Caco-2 (cell line): ENCODE measurements around the gene WDR33. TPM values are rescaled to one million over a fixed set of nuclear protein-coding genes. Genes with fewer than 3 reads are reported as not detected.

Experiments used
- BruUV-seq: library from RNA; stranded (reverse); fragments of 400-500 nt; replicated peaks from 2 replicates; lab custom pipeline; 2021; lab: Mats Ljungman, UMichigan
- CTCF ChIA-PET: fragments of 300-600 bp; sonication (Branson Sonifier 250); formaldehyde crosslinking; loops from one replicate; lab custom pipeline; 2022; ENCODE audit warnings: antibody characterized with exemption; lab: Charles Lee
- POLR2A ChIA-PET: fragments of 300-600 bp; sonication (Branson Sonifier 250); formaldehyde crosslinking; loops from one replicate; lab custom pipeline; 2022; ENCODE audit warnings: antibody characterized with exemption; lab: Charles Lee
- DNase-seq, 2 experiments: peaks; one replicate each; pipeline versions ENCODE4 v3.0.0 to v3.0.0-alpha.2; 2020 to 2022
- H3K27me3 ChIP-seq: replicated peaks from 2 replicates; pipeline ENCODE4 v1.6.0; 2011; ENCODE audit warnings: low read length; ENCODE audit not compliant: control insufficient read depth, insufficient read depth
- H3K36me3 ChIP-seq: 2 replicates; pipeline ENCODE4 v1.5.1; 2011; ENCODE audit warnings: low read length; ENCODE audit not compliant: control insufficient read depth, insufficient read depth
- H3K4me1 ChIP-seq: fragments of 250-450 bp; sonication (Bioruptor Pico); 2 replicates; pipeline ENCODE4 v1.5.1; 2020; ENCODE audit warnings: mild to moderate bottlenecking
- H3K4me3 ChIP-seq: 2 replicates; pipeline ENCODE4 v1.5.1; 2011; ENCODE audit warnings: low read depth, mild to moderate bottlenecking, control low read depth, low read length
- H3K9me3 ChIP-seq: fragments of 250-450 bp; sonication (Bioruptor Pico); 2 replicates; pipeline ENCODE4 v1.5.1; 2020; ENCODE audit warnings: mild to moderate bottlenecking, moderate library complexity
- H3K27ac Mint-ChIP-seq: one replicate; pipeline ENCODE4 v1.8.0; 2022; ENCODE audit warnings: mixed read lengths; ENCODE audit not compliant: unreplicated experiment
- H3K27me3 Mint-ChIP-seq: one replicate; pipeline ENCODE4 v1.8.0; 2022; ENCODE audit warnings: mixed read lengths; ENCODE audit not compliant: insufficient read depth, unreplicated experiment
- H3K36me3 Mint-ChIP-seq: one replicate; pipeline ENCODE4 v1.8.0; 2022; ENCODE audit warnings: mild to moderate bottlenecking, mixed read lengths; ENCODE audit not compliant: insufficient read depth, unreplicated experiment
- H3K4me1 Mint-ChIP-seq: one replicate; pipeline ENCODE4 v1.8.0; 2022; ENCODE audit warnings: low read depth, mixed read lengths; ENCODE audit not compliant: unreplicated experiment
- H3K4me3 Mint-ChIP-seq: one replicate; pipeline ENCODE4 v1.8.0; 2022; ENCODE audit warnings: mild to moderate bottlenecking, moderate library complexity, mixed read lengths; ENCODE audit not compliant: unreplicated experiment
- H3K9me3 Mint-ChIP-seq: one replicate; pipeline ENCODE4 v1.8.0; 2022; ENCODE audit warnings: mixed read lengths; ENCODE audit not compliant: unreplicated experiment
- CTCF ChIP-seq, 2 experiments: fragments of 200-600 bp in 1 of 2; IDR thresholded peaks; 1 replicate in 1 of 2; 2 replicates in 1 of 2; pipeline versions ENCODE4 v1.5.1 to v1.8.0; 2011 to 2022; ENCODE audit warnings: antibody characterized with exemption in 1 of 2, control low read depth in 1 of 2, inconsistent platforms in 1 of 2, low read depth in 1 of 2, low read length in 1 of 2, mild to moderate bottlenecking in 1 of 2, moderate library complexity in 1 of 2; ENCODE audit not compliant: insufficient read depth in 1 of 2, severe bottlenecking in 1 of 2, unreplicated experiment in 1 of 2
- intact Hi-C: fragments of 100-400 bp; cut with micrococcal nuclease; formaldehyde crosslinking; loops from one replicate; pipeline ENCODE4 v1.10.0; 2022; ENCODE audit not compliant: unreplicated experiment
- total RNA-seq: library from RNA; stranded (reverse); gene quantifications from 2 replicates; pipeline ENCODE4 v1.2.3, GENCODE V29; 2022

The WDR33 gene
- total RNA-seq, 1 experiment from 2014 or later = 77.5 TPM

DNA sequence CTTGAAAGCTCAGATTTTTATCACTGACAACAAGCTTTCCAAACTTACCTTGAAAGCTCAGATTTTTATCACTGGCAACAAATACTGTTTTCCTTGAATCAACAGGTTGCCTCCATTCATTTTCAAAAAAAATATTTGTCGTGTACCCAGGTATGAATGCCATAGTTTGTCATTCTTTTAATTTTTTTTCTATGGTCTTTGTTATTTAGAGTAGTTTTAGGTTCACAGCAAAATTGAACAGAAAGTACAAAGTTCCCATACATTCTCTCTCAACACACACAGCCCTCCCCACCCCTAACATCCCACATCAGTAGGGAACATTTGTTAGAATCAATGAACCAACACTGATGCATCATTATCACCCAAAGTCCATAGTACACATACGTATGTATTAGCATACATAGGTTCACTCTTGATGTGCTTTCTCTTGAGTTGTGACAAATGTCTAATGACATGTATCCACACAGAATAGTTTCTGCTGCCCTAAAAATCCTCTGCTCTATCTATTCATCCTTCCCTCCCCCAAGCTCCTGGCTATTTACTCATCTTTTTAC, 25.9 kb downstream of the WDR33 start:
- BruUV-seq = no TSS peak
- H3K4me3 Mint-ChIP-seq = peak overlapping the region; percentile 1
- intact Hi-C loops = no loop called here
- H3K27ac Mint-ChIP-seq = peak overlapping the region; percentile 4
- TF ChIP-seq CTCF (IDR thresholded peaks at IDR 0.05; ENCODE audit: insufficient read depth in 1 of 2, low read depth in 1 of 2, low read length in 1 of 2, severe bottlenecking in 1 of 2, unreplicated experiment in 1 of 2) = no peak
- peaks cover 12% of the 10 kb centered on the region for H3K4me1 Mint-ChIP-seq
- POLR2A ChIA-PET = interaction anchor here (0.7 kb wide), 1 partner anchor 123 kb away, joined by 3 read pairs; no protein-coding TSS in a partner anchor
- CTCF ChIA-PET = interaction anchor here (0.6 kb wide), 1 partner anchor 37 kb away, joined by 3 read pairs; no protein-coding TSS in a partner anchor
- no peaks in the 10 kb centered on the region for H3K9me3 ChIP-seq
- H3K9me3 Mint-ChIP-seq = no peaks in the 10 kb centered on the region
- no peaks in the 10 kb centered on the region for H3K27me3 ChIP-seq
- no peak overlapping the region for H3K4me3 ChIP-seq
- peak in 1 of 2 experiments; percentile 42 for DNase-seq
- peaks cover 38% of the 10 kb centered on the region for H3K36me3 Mint-ChIP-seq
- no peaks in the 10 kb centered on the region for H3K27me3 Mint-ChIP-seq
- no peaks in the 10 kb centered on the region for H3K36me3 ChIP-seq
- peaks cover 20% of the 10 kb centered on the region for H3K4me1 ChIP-seq

DNA sequence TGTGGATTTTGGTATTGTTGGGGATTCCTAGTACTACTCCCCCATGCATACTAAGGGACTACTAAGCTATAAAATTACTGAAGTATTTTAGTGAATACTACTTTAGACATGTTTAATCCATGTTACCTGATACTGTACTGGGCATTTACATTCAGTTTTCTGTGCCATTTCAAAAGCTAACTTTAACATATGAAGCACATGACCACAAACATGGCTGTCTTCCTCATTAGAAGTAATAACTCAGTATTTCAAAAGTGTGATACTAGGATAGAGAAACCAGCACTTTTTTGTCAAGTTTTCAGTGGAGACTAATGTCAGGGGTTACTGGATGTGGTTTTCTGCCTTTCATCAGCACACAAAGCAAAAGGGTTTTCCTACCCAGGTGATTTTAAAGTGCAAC, 27.9 kb downstream of the WDR33 start:
- intact Hi-C loops = no loop called here
- H3K27me3 ChIP-seq = no peaks in the 10 kb centered on the region
- 0 out of 2 replicates have a peak, but pooled peaks cover 3% of the 10 kb centered on the region for H3K9me3 ChIP-seq
- no TSS peak for BruUV-seq
- H3K9me3 Mint-ChIP-seq = no peaks in the 10 kb centered on the region
- H3K27me3 Mint-ChIP-seq = no peaks in the 10 kb centered on the region
- no peak for DNase-seq
- peaks cover 46% of the 10 kb centered on the region for H3K36me3 Mint-ChIP-seq
- H3K36me3 ChIP-seq = no peaks in the 10 kb centered on the region
- peaks cover 18% of the 10 kb centered on the region for H3K4me1 Mint-ChIP-seq
- no peak overlapping the region for H3K4me3 ChIP-seq
- H3K4me3 Mint-ChIP-seq = no peak overlapping the region
- H3K27ac Mint-ChIP-seq = no peak overlapping the region
- ChIA-PET CTCF (no interaction called here), POLR2A (no interaction called here)
- no peak for TF ChIP-seq CTCF (IDR thresholded peaks at IDR 0.05; ENCODE audit: insufficient read depth in 1 of 2, low read depth in 1 of 2, low read length in 1 of 2, severe bottlenecking in 1 of 2, unreplicated experiment in 1 of 2)
- H3K4me1 ChIP-seq = peaks cover 20% of the 10 kb centered on the region

DNA sequence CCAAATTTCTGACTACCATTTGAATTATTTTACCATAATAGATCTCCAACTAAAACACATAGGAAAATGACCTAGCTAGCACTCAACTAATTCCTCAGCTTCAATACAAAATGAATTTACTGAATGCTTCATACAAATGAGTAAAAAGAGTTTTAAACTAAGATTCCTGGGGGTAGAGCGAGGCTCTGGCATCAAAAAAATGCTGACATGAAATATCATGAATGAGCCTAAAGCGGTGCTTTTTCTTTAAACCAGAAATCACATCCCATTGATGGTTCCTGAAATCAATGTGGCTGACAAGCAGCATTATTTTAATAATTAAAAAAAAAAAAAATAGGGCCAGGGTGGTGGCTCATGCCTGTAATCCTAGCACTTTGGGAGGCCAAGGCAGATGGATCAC, 32.1 kb downstream of the WDR33 start:
- Histone ChIP-seq H3K4me1 (peaks cover 4% of the 10 kb centered on the region; the same call in 1 of the 2 replicates), H3K9me3 (0 out of 2 replicates have a peak, but pooled peaks cover 3% of the 10 kb centered on the region), H3K36me3 (no peaks in the 10 kb centered on the region), H3K27me3 (no peaks in the 10 kb centered on the region), H3K4me3 (no peak overlapping the region)
- H3K36me3 Mint-ChIP-seq = peaks cover 43% of the 10 kb centered on the region
- no peak for TF ChIP-seq CTCF (IDR thresholded peaks at IDR 0.05; ENCODE audit: insufficient read depth in 1 of 2, low read depth in 1 of 2, low read length in 1 of 2, severe bottlenecking in 1 of 2, unreplicated experiment in 1 of 2)
- DNase-seq = no peak
- H3K9me3 Mint-ChIP-seq = no peaks in the 10 kb centered on the region
- intact Hi-C loops = no loop called here
- POLR2A ChIA-PET = no interaction called here
- BruUV-seq = no TSS peak
- no peak overlapping the region for H3K4me3 Mint-ChIP-seq
- H3K4me1 Mint-ChIP-seq = peaks cover 20% of the 10 kb centered on the region
- H3K27me3 Mint-ChIP-seq = no peaks in the 10 kb centered on the region
- CTCF ChIA-PET = interaction anchor here (0.9 kb wide), 1 partner anchor 33 kb away, joined by 3 read pairs; no protein-coding TSS in a partner anchor
- no peak overlapping the region for H3K27ac Mint-ChIP-seq
